ENCODE results near the gene NGEF. TPM values are rescaled to one million over a fixed set of nuclear protein-coding genes. Genes with fewer than 3 reads are reported as not detected.

The NGEF gene
- total RNA-seq, 4 donors from 2014 or later = 46.1 to 105 (median 68.8) TPM

GRCh38 chr2:232929303-232930058 is 83.6 kb downstream of the NGEF start:
- Histone ChIP-seq H3K4me1 (peaks cover 6 to 16% (median 13%) of the 10 kb centered on the region in 4 donors), H3K36me3 (no peaks in the 10 kb centered on the region), H3K9me3 (no peaks in the 10 kb centered on the region), H3K27ac (no peak overlapping the region), H3K4me3 (no peak overlapping the region), H3K27me3 (peaks cover 41% of the 10 kb centered on the region)
- no peak for TF ChIP-seq CTCF (IDR thresholded peaks at IDR 0.05)
- no peak for TF ChIP-seq EP300 (IDR thresholded peaks at IDR 0.05; ENCODE audit: low read depth)
- TF ChIP-seq POLR2AphosphoS5 (IDR thresholded peaks at IDR 0.05) = no peak
- TF ChIP-seq POLR2A (IDR thresholded peaks at IDR 0.05) = no peak
- in situ Hi-C loops (cut with MboI; ENCODE audit: low pct_ligation_motif_present in 1 of 4, low pct_unique_long_range_greater_than_20kb in 1 of 4, low sequenced_read_pairs in 3 of 4) (no loop called here), intact Hi-C loops (cut with DNase I; ENCODE audit: low total_unique reads) (no loop called here)
- 83 to 89% methylated on average over 5 to 9 of the region's 9 CpGs for WGBS, 2 donors (ENCODE audit: low coverage in 1 of 2)
- no peak for DNase-seq

- DNase-seq = no peak
- 25 to 70% methylated on average over 10 to 40 of the region's 56 CpGs for WGBS, 2 donors (ENCODE audit: low coverage in 1 of 2)
- intact Hi-C loops (cut with DNase I; ENCODE audit: low total_unique reads) (no loop called here), in situ Hi-C loops (cut with MboI; ENCODE audit: low pct_ligation_motif_present in 1 of 4, low pct_unique_long_range_greater_than_20kb in 1 of 4, low sequenced_read_pairs in 3 of 4) (no loop called here)
- TF ChIP-seq CTCF (IDR thresholded peaks at IDR 0.05) (no peak), EP300 (IDR thresholded peaks at IDR 0.05; ENCODE audit: low read depth) (no peak), POLR2AphosphoS5 (IDR thresholded peaks at IDR 0.05) (no peak), POLR2A (IDR thresholded peaks at IDR 0.05) (no peak)
- Histone ChIP-seq H3K27ac (no peak overlapping the region), H3K4me3 (peak overlapping the region in 1 of 4 donors; percentile 35), H3K4me1 (peaks cover 6 to 16% (median 13%) of the 10 kb centered on the region in 4 donors), H3K27me3 (peaks cover 41% of the 10 kb centered on the region), H3K36me3 (no peaks in the 10 kb centered on the region), H3K9me3 (no peaks in the 10 kb centered on the region)
These were observed 84.3 kb downstream of the NGEF start for GRCh38 chr2:232928551-232929302.

GRCh38 chr2:232927793-232928550 is 85.1 kb downstream of the NGEF start:
- peaks cover 6 to 16% (median 13%) of the 10 kb centered on the region in 4 donors for H3K4me1 ChIP-seq
- H3K4me3 ChIP-seq = peak overlapping the region; percentile 14 to 55 (median 42)
- no peak overlapping the region for H3K27ac ChIP-seq
- WGBS, 2 donors (ENCODE audit: low coverage in 1 of 2) = 40% methylated on average over 9 of the region's 114 CpGs; no CpG with 5 or more reads in 1 of the 2 donors
- peaks cover 41% of the 10 kb centered on the region for H3K27me3 ChIP-seq
- DNase-seq = no peak
- TF ChIP-seq POLR2AphosphoS5 (IDR thresholded peaks at IDR 0.05) = no peak
- TF ChIP-seq POLR2A (IDR thresholded peaks at IDR 0.05) = no peak
- no peak for TF ChIP-seq CTCF (IDR thresholded peaks at IDR 0.05)
- no peak for TF ChIP-seq EP300 (IDR thresholded peaks at IDR 0.05; ENCODE audit: low read depth)
- H3K36me3 ChIP-seq = no peaks in the 10 kb centered on the region
- in situ Hi-C loops (cut with MboI; ENCODE audit: low pct_ligation_motif_present in 1 of 4, low pct_unique_long_range_greater_than_20kb in 1 of 4, low sequenced_read_pairs in 3 of 4) = no loop called here
- intact Hi-C loops (cut with DNase I; ENCODE audit: low total_unique reads) = no loop called here
- no peaks in the 10 kb centered on the region for H3K9me3 ChIP-seq

Measured in transverse colon (tissue), 4 donors.